Eye (tissue), 1 donor: Measurements from ENCODE around the gene TNPO2.
A peak's percentile ranks its signal among the peaks of the same experiment; 100 is the strongest.

Experiments used
- DNase-seq: peaks from one replicate; pipeline ENCODE4 v3.0.0-alpha.2; 2015

Gene TNPO2

DNA sequence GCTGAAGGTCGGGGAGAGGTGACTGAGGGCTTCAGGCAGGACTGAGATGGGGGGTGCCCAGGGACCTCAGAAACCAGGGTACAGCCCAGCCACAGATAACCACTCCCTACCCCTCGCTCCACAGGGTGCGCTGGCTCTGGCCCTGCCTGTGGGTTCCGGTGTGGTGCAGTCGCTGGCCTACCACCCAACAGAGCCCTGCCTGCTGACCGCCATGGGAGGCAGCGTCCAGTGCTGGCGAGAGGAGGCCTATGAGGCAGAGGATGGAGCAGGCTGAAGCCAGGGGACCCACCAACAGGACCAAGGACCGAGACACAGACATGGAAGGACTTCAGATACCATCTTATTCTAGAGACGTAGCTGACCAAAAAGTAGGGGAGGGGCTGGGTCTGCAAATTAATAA is 48.3 kb downstream of the TNPO2 start:
- no peak for DNase-seq

DNA sequence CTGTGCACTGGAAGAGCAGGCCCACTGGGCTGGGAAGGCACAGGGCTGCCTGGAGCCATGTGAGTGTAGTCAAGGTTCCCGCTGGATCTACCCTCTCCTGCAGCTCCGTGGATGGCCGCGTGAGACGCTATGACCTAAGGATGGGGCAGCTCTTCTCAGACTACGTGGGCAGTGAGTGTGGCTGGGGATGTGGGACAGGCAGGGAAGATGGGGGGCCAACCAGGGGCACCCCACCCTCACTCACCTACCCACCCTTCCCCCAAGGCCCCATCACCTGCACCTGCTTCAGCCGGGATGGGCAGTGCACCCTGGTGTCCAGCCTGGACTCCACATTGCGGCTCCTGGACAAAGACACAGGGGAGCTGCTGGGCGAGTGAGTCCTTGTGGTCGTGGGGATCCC is 51.0 kb downstream of the TNPO2 start:
- no peak for DNase-seq

DNA sequence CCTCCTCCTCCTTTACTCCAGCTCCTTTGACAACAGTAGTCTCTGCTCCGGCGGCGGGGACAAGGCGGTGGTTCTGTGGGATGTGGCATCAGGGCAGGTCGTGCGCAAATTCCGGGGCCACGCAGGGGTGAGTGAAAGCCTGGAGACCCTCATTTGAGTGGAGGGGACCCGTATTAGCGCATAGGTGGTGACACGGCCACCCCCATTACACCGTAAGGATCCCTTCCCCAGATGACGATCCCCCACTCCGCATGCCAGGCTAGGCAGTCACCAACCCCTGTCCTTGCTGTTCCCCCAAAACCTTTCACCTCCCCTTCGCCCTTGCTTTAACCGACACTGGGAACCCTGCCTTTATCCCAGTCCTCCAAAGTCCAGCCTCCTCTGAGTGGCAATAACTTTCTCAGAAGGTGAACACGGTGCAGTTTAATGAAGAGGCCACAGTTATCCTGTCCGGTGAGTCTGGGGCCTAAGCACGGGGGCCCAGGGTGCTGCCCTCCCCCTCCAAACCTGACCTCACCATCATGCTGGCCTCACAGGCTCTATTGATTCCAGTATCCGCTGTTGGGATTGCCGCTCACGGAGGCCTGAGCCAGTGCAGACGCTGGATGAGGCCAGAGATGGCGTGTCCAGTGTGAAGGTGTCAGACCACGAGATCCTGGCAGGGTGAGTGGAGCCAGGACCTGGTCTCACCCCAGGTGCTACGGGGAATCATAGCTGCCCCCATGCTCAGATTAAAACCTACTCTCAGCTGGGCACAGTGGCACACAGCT is 53.4 kb downstream of the TNPO2 start:
- DNase-seq = no peak

DNA sequence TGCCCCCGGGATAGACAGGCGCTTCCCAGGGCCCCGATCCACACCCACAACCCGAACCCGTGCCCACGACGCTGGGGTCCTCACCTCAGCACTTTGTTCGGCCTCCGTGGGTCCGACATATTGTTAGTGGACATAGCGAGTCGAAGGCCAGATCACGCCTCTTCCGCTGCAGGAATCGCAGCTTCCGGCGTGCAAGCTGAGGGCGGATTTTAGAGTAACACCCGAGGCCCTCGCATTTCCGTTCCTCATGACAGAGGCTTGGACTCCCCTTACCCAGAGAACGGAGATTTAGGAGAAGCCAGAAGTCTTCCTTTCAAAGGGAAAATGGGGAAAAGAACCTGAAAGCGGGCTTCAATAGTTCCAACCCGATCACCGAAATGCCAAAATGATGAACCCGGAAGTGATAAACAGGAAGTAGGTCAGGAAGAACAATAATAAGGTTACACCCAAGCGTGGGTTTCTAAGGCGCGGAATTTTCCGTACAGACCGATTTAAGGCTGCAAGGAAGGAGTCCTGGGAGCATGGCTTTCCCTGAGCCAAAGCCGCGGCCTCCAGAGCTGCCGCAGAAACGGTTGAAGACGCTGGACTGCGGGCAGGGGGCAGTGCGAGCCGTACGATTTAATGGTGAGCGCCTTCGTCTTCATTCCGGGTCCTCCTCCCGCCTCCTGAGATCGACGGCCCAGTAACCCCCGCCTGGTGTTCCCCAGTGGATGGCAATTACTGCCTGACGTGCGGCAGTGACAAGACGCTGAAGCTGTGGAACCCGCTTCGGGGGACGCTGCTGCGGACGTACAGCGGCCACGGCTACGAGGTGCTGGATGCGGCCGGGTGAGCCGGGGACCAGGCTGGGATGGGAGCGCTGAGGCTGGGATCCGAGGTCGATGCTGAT is 54.2 kb downstream of the TNPO2 start:
- peak; percentile 95 for DNase-seq

DNA sequence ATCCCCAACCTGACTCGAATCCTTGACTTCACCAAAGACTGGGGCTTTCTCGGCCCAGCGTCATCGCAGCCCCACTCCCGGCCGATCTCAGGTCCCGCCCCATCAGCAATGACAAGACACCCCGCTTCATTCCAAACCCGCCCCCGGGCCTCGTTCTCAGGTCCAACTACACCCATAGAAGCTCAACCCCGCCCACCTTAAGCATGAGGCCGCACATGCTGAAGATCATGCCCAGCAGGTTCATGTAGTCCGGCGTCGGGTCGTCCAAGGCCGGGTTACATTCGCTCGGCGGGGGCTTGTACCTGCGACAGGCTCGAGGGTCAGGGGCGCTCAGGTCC is 54.8 kb downstream of the TNPO2 start:
- no peak for DNase-seq

DNA sequence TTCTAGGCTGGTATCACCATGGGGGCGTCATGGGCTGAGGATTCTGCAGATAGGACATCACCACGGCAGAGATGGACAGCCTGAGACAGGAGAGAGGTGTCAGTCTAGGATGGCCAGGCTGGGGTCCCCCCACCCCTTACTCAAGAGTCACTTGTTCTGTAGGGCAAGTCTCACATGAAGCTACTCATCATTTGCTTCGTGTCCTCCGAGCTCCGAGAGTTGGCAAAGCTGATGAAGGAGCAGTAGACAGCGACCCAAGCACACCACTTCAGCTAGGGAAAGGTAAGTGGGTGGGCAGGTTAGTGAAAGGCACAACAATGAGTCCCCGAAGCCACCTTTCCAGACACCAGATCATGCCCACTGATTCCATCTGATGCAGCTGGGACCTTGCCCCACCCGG is 55.4 kb downstream of the TNPO2 start:
- DNase-seq = no peak

DNA sequence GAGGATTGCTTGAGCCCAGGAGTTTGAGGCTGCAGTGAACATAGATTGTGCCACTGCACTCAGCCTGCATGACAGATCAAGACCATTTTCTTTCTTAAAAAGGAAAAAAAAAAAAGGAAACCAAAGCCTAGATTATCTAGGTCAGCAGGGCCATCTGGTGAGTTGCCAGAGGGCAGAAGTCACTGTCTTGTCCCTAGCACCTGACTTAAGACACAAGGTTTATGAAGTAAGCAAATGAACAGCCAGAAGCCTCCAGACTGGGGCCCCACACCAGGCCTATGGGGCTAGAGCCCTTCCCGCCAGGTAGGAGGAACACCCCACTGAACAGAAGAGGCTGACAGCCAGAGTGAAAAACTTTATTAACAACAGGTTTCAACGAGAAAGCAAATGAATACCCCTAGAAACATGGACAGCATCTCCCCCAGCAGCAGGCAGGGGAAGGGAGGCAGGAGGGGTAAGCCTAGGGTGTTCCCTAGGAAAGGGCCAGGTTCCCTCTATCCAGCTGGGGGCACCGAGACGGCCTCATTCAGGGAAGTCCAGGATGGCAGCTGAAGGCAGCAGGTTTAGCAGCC is 55.9 kb downstream of the TNPO2 start:
- no peak for DNase-seq

DNA sequence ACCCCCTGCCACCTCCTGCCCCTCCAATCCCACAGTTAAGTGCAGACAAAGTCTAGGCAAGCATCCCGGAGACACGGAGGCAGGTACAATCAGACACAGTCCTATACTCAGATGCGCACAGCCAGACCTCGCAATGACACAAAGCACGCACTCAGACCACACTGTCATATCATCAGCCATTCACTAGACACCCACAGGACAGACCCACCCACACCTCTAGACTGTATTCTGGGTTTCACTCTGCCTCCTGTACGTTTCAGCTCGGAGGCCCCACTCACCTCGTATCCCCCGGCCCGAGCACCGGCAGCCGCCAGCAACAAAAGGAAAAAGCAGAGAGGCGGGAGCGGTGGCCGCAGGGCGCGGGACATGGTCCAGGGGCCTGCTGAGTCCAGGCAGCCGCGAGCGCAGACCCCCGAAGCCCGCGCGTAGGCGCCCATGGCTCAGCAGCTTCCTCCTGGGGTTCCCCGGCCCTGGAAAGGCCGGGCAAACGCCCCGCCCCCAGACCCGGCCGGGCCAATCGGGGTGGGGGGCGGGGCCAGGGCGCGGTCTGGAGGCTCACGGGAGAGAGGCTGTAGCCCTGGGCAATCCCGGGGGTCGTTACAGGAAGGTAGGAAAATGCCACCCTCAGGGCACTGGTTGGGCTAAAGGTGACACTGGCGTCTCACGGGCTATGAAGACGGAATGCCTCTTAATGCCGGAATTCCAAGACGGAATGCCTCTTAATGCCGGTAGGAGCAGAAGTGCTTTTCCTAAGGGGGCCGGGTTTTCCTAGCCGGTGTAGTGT is 57.3 kb downstream of the TNPO2 start, which contains the start of the genes MAN2B1 and WDR83:
TSS of gene MAN2B1 (minus strand) at position 478 of the 784 bp plus-strand sequence. CDS start at position 437, 41 bp downstream.
TSS of gene WDR83 (plus strand) at position 543 of the 784 bp plus-strand sequence. CDS start 2,984 bp downstream, outside the sequence.
- DNase-seq = peak; percentile 93

DNA sequence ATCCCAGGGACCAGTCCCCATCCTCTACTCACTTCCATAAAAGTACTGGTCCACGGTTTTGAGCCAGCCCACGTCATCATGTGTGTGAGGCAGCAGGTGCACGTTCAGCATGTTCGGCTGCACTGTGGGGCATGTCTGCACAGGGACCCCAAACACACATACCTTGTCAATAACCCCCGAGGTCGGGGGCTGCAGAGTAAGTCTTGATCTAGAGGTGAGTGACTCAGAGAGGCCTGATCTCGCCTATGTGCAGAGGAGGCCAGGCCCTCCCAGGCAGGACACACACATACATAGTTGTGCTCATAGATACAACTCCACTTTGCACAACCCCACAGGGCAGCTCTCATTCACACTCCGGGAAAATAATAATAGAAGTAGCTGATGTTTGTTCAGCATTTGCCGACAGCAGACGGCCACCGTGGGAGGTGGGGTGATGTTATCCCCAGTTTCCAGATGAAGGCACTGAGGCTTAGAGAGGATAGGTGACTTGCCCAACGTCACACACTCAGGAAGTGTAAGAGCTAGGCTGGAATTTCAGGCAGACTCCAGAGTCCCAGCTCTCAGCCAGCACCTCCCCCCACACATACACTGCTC is 58.0 kb downstream of the TNPO2 start:
- no peak for DNase-seq

DNA sequence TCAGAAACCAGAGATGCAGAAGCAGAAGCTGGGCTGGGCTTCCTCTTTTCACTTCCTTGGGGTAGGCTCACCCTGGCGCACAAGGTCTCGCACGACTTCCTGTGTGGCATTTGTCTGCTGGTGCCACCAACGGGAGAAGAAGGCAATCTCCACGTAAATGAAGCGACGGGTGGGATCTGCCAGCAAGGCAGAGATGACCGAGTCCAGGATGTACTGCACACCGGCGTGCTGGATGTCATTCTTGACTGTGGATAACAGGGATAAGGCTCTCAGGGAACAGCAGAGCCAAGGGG is 58.5 kb downstream of the TNPO2 start:
- no peak for DNase-seq

DNA sequence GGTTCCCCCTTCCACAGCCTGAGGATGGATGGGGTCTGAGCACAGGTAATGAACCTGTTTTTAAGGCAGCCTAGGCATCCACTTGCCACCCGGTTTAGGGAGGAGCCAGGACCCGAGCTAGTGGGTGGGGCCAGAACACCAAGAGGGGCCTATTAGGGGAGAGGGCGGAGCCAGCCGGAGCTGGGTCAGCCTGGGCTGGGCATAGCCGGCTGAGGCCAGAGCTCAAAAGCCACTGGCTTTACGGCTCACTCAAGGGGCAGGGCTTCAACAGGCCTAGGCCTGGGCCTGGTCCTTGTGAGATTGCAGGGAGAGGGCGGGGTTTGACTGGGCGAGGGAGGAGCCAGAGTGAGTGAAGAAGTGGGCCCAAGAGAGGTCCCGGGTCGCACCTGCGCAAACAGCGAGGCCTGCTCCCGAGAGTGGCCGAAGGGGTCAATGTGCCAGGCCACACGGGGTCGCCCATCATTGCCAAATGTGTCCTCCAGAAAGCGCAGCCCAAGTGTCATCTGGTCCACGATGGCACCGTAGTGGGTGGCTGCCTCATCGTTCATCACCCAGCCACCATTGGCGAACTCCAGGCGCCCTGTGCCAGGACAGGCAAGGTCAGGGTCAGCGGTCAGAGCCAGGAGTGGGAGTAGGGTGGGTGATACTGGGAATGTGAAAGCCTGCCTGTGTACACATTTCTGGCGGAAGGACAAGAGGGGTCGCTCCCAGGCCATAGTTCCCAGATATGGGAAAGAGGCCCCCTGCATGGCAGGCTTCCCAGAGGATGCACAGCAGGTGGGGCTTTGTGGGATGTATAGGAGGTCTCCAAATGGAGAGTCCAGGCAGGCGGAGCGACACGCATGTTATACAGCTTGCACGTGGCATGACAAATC is 59.1 kb downstream of the TNPO2 start:
- DNase-seq = no peak

DNA sequence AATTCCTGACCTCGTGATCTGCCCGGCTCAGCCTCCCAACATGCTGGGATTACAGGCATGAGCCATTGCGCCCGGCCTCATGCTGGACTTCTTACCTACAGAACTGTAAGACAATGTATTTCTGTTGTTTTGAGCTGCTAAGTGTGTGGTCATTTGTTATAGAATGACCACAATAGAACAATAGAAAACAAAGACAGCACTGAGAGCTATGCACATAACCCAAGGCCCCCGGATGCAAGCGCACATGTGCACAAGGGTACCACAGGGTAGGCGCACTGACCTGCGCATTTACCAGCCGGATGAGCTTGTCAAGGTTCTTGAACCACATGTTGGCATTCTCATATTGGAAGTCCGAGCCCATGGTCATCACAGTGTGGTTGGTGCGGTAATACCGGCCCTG is 62.8 kb downstream of the TNPO2 start:
- no peak for DNase-seq

DNA sequence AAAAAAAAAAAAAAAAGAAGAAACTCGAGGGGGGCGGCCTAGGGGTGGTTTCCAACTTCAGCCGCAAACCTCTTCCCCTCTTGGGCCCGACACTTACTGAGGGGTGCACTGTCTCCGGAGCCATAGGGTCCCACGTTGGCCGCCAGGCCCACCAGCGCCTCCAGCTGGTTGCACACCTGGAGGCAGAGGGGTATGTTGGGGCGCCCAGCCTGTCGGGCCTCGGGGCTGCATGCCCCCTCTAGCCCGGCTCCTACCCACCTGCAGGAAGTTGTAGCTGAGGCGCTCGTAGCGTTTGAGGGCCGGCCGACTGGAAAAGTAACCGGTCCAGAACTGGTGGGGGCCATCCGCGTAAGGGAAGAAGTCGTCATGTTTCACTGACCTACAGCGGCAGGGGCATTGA is 65.8 kb downstream of the TNPO2 start:
- DNase-seq = no peak

DNA sequence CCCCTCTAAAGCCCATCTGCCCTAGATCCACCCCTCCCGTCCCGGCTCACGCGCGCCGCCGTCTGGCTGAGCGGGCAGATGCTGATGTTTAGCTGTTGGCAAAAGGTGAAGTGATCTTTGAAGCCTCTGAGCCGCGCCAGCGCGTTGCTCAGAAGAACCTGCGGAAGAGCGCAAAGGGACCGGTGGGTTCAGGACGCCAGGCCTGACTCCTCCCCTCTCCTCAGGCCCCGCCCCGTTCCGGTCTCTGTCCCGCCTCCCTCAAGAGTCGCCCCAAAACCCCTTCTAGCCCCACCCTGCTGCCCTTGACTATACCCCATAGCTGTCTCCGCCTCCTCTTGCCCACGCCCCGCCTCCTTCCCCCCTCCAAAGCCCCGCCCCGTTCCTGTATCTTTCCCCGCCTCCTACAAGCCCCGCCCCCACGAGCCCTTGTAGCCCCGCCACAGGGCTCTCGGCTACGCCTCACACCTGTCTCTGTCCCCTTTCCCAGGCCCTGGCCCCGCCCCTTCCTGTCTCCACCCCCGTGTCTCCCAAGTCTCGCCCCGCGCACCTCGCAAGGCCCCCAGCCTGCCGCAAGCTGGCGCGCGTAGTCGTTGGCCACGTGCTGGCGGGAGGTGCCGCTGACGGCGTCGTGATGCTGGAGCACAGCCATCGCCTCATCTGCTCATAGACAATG is 66.7 kb downstream of the TNPO2 start:
- DNase-seq = no peak

DNA sequence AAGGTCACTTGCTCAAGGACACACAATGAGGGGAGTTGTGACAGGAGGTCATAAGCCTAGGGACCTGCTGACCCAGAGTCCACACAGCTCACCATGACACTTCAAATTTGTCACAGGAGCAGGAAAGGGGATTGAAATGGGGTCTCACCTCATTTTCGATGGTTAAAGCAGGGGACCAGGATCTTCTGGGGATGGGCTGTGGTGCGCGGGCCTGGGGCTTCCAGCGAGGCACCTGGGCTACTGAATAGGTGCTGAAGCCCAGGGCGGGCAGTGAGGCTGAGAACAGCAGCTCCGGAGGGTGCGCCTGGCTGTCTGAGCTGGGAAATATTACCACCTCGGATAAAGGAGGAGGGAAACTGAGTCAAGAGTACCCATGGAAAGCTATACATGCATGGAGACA is 68.2 kb downstream of the TNPO2 start:
- no peak for DNase-seq

DNA sequence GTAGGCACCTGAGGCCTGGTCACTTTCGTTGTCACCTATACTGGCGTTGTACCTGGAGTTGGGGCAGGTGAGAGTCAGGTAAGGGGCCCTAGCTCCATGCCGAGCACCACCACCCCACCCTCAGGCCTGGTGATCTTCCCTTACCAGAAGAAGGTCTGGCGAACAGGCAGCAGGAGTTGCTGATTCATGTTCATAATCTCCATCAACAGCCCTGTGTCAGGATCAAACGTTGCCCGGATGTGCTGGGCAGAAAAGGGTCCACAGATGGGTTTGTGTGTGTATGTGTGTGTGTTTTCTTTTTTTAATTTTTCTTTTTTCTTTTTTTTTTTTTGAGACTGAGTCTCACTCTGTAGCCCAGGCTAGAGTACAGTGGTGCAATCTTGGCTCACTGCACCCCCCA is 71.5 kb downstream of the TNPO2 start:
- no peak for DNase-seq

DNA sequence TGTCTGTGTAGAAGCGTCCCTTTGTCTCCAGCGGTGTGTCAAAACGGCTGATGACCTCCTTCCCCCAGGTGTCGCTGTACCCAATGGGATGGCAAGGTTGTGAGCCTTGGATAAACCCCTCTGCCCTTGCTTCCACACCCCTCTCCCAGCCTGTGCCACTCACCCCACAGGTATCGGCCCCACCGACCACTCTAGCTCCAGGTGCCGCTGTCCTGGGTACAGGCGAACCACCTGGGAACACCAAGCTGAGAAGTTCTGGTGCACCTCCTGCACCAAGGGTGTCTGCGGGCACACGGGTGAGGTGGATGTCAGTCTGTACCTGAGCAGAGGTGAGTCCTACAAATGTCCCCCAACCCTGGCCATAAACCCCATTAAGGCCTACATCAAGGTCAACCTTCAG is 73.8 kb downstream of the TNPO2 start:
- DNase-seq = no peak
